ENCODE data around the gene LRRC45.

DNA sequence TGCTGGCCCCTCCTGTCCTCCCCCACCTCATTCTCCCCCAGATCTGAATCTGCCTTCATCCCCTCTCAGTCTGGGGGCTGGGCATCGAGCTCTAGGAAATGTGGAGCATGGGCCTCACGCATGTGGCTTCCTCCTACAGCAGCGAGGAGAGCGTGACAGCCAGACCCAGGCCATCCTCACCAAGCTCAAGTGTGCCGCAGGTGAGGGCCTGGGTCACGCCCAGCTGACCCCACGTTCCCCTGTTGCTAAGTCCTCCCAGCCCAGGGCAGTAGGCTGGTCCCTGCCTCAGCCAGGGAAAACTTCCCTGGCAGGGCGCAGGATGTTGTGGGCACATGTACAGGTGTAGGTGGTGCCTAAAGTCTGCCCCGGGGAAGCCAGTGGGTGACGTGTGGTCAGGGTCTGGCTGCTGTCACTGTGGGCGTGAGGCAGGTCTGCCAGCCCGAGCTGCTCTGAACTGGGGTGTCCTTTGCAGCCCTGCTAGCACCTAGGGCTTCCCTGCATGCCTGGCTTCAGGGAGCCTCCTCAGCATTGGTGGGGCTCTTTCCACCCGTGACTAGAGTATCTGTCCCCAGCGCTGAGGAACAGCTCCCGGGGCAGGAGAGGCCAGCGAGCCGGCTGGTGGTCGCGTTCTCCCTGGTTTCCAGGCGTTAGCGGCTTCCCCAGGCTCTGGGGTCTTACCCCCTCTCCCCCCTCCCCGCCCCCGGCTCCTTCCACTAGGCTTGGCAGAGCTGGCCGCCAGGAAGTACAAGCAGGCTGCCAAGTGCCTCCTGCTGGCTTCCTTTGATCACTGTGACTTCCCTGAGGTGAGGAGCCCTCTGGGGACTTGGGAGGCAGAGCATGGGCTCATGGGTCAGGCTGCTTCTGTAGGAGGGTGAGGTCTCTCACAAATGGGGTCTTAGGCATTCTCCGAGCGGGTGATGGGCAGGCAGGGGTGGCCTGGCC lies 32.2 kb downstream of the LRRC45 start:
- TF ChIP-seq, protein P1, sequence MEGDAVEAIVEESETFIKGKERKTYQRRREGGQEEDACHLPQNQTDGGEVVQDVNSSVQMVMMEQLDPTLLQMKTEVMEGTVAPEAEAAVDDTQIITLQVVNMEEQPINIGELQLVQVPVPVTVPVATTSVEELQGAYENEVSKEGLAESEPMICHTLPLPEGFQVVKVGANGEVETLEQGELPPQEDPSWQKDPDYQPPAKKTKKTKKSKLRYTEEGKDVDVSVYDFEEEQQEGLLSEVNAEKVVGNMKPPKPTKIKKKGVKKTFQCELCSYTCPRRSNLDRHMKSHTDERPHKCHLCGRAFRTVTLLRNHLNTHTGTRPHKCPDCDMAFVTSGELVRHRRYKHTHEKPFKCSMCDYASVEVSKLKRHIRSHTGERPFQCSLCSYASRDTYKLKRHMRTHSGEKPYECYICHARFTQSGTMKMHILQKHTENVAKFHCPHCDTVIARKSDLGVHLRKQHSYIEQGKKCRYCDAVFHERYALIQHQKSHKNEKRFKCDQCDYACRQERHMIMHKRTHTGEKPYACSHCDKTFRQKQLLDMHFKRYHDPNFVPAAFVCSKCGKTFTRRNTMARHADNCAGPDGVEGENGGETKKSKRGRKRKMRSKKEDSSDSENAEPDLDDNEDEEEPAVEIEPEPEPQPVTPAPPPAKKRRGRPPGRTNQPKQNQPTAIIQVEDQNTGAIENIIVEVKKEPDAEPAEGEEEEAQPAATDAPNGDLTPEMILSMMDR (IDR thresholded peaks at IDR 0.05) = no peak
- TF ChIP-seq POLR2AphosphoS5 (IDR thresholded peaks at IDR 0.05) = no peak
- no peak for TF ChIP-seq POLR2A (IDR thresholded peaks at IDR 0.05)

Data from prostate gland (tissue), 2 donors.